Stimulated activated naive CD4-positive, alpha-beta T cell (primary cell): Measurements from ENCODE around the gene ASZ1.
"Not testable (repeated sequence)": the region's sequence is repeated elsewhere in the genome, so short reads cannot be mapped to it uniquely, and the experiment has no call there.

Experiments used
- DNase-seq, 6 experiments: peaks; one replicate each; lab custom pipeline; 2025; lab: John Stamatoyannopoulos, UW

The ASZ1 gene

GRCh38 chr7:117427258-117427701 lies at the start of gene ASZ1:
ASZ1 (minus strand) TSS chr7:117427493; CDS start chr7:117427460, 33 bp downstream.
- no peak for DNase-seq

- DNase-seq, result no peak
Observed at GRCh38 chr7:117476557-117477215, 49.4 kb upstream of the ASZ1 start.

DNA sequence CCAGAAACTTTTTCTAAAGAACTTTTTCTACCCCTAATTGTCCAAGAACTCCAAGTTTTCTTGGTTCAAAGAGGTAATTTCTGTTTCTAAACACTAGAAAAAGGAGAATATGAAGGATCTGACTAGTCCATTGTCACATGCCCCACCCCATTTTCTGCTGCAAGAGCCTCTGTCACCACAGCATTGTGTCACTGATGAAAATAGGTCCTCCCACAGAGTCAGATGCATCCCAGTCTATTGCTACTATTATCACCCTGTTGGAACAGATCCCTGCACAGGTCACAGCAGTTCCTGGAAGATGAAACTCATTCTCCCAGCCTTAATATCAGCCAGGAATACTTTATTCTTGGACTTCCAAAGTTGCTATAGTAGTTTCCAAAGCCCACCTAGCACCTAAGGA lies 45.0 kb upstream of the ASZ1 start:
- no peak for DNase-seq

DNA sequence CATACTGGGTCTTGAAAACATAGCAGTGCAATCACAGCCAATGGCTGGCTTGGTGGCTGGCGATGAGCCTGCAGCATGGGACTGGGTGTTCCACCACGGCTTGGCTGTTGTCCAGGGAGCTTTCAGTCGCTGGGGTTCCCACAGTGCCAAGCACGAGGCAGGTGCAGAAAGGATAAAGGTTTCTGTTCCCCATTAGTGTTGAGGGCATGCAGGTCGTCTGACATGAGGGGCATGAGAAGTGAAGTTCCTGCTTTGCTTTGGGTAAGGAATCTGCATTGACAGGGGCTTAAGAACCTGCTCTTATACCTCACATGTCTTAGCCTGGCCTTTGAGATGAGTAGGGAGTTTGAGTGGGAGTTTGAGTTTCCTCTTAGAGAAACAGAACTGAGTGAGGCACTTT lies 43.5 kb upstream of the ASZ1 start:
- no peak for DNase-seq

GRCh38 chr7:117468174-117468573 lies 40.9 kb upstream of the ASZ1 start:
- DNase-seq, result no peak

GRCh38 chr7:117460815-117461214 lies 33.5 kb upstream of the ASZ1 start:
- not testable (repeated sequence) for DNase-seq

GRCh38 chr7:117459735-117460134 lies 32.4 kb upstream of the ASZ1 start:
- no peak for DNase-seq

DNA sequence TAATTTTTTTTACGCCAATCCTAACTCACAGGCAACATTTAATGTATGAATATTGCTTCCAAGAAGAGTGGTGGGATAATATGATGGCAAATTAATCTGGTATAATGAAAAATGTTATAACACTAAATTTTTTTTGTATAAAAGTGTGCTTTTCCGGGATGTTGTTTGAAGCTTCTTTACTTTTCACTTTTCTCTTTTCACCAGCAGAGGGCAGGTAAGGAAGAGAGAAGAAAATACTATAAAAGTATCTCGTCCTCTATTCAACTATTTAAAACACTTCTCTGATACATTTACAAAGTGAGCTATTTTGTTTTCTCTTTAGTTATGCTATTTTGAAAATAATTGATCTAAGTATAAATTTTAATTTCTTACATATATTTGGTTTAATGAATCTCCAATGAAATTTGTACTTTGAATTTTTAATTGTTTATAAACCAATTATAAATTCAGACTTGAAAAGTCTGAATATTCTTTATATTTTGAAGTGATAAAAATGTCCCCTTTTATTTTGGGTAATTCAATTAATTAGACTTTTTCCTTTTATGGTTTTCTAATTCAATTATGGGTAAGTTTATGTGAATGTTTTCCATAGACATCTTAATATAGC lies 31.8 kb upstream of the ASZ1 start:
- DNase-seq, result no peak

DNA sequence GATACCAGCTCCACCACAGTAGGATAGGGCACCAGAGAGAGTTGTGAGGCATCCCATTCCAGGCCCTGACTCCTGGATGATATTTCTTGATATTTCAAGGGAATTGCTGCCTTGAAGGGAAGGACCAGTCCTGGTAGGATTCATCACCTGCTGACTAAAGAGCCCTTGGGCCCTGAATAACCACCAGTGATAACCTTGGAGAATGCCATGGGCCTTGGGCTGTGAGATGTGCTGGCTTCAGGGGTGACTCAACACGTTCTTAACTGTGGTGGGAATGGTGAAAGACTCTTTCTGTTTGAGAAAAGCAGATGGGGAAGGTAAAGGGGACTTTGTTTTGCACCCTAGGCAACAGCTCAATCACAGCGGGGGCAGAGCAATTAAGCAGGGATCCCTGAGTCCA lies 21.4 kb upstream of the ASZ1 start:
- no peak for DNase-seq

DNA sequence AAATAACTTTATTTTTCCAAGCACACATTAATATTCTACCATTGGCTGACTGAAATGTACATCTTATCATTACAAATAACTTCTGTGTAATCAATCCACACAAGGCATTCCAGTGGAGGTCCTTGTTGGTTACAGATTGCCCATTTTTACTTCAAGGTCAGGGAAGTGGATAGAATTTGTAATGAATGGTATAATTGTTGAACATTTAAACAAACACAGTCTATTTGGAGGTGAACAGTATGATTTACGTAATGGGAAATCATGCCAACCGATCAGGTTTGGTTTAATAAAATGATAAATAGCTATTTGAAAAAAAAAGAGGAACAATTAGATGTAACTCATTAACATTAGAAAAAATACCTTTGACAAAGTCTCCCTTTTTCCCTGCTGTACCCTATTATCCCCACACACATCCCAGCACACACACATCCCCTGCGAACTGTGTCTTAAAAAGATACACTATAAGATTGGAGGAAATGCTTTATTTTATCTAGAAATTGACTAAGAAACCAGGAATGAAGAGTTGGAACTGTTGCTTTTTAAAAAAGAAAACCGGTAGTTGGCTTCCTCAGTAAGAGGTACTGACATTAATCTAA lies 19.0 kb upstream of the ASZ1 start:
- no peak for DNase-seq

DNA sequence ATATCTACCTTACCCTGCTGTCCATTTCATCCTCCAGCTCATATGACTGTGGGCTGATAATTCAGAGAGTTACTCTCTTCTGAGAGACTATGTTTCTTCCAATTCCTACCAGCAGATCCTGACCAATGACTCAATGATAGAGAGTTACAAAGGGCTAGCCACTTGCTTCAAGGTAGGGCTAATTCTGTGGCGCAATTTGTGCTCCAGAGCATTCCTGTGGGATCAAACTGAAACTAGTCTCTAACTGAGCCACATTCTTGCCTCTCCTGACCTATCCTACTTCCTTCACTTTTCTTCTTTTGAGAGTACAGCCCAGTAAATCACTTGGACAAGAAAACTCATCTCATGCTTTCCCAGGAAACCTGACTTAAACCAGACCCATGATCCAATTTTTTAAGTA lies 17.9 kb upstream of the ASZ1 start:
- no peak for DNase-seq

GRCh38 chr7:117444646-117445045 lies 17.4 kb upstream of the ASZ1 start:
- no peak for DNase-seq

- DNase-seq, result no peak
Observed at GRCh38 chr7:117435475-117436043, 8.3 kb upstream of the ASZ1 start.

- no peak for DNase-seq
Observed at GRCh38 chr7:117424090-117424829, 3.0 kb downstream of the ASZ1 start.

- not testable (repeated sequence) for DNase-seq
Observed at GRCh38 chr7:117414591-117414990, 12.7 kb downstream of the ASZ1 start.

DNA sequence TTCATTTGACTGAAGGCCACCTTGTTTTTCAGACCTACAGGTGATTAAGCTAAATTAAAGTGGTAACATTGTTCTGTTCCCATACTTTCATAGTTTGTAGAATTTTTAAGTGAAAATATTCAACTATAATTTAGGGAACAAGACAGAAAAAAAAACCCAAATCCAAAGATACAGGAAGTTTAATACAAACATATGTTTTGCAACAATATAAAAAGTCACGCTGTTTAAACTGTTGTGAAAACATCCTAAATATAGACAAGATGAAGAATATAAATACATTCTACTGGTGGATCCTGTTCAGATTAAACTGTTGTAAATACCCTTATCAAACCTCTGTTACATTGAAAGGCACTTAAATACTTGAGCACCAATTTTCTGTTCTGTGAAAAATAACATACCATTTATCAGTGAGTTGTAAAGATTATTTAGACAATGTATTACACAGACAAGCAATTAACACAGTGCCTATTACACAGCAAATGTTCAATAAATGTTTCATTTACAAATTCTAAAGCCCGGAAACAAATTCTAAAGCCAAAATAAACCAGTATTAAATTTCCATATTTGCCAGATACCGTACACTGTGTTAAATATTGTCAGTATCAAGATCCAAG lies 14.2 kb downstream of the ASZ1 start:
- DNase-seq, result no peak

- no peak for DNase-seq
Observed at GRCh38 chr7:117412390-117412789, 14.9 kb downstream of the ASZ1 start.

DNA sequence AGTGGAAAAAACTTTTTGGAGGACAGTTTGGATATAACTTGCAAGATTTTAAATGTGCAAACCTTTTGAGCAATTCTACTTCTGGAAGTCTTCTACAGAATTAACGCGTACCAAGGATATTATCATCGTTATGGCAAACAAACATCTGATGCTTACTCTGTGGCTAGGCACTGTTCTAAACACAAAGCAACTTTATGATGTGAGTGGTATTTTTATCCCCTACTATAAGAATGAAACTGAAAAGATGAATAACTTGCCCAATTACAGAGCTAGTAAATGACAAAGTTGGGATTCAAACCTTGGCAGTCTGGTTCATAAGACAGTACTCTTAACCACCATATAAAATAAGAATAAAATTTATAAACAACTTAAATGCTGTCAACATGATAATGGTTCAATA lies 15.8 kb downstream of the ASZ1 start:
- no peak for DNase-seq

- DNase-seq, result no peak
Observed at GRCh38 chr7:117408831-117409230, 18.5 kb downstream of the ASZ1 start.

- no peak for DNase-seq
Observed at GRCh38 chr7:117405519-117405918, 21.8 kb downstream of the ASZ1 start.

- DNase-seq, result no peak
Observed at GRCh38 chr7:117403737-117404136, 23.6 kb downstream of the ASZ1 start.

- DNase-seq, result no peak
Observed at GRCh38 chr7:117402109-117402508, 25.2 kb downstream of the ASZ1 start.
